PC-9 (cell line): Measurements from ENCODE around the gene SLC25A27. TPM values are rescaled to one million over a fixed set of nuclear protein-coding genes. Genes with fewer than 3 reads are reported as not detected.
A peak's percentile ranks its signal among the peaks of the same experiment; 100 is the strongest.

Experiments used
- BruUV-seq: library from RNA; stranded (reverse); fragments of 400-500 nt; replicated peaks from 2 replicates; lab custom pipeline; 2021; lab: Mats Ljungman, UMichigan
- CTCF ChIA-PET: fragments of 300-600 bp; sonication (Branson Sonifier 250); formaldehyde crosslinking; loops from one replicate; lab custom pipeline; 2022; ENCODE audit warnings: antibody characterized with exemption; lab: Charles Lee
- POLR2A ChIA-PET: fragments of 300-600 bp; sonication (Branson Sonifier 250); formaldehyde crosslinking; loops from one replicate; lab custom pipeline; 2022; ENCODE audit warnings: antibody characterized with exemption; ENCODE audit not compliant: unreplicated experiment; lab: Charles Lee
- DNase-seq, 2 experiments: peaks; one replicate each; pipeline versions ENCODE4 v3.0.0 to v3.0.0-alpha.2; 2015 to 2022; ENCODE audit warnings: mixed read lengths in 1 of 2
- H2AFZ ChIP-seq: fragments of 200-600 bp; sonication (generic); 2 replicates; pipeline ENCODE4 v1.8.1; 2017; ENCODE audit warnings: antibody characterized with exemption
- H3F3A ChIP-seq: fragments of 200-600 bp; sonication (generic); 2 replicates; pipeline ENCODE4 v1.8.1; 2017; ENCODE audit warnings: antibody characterized with exemption, mild to moderate bottlenecking, low read depth; ENCODE audit not compliant: insufficient read depth
- H3K27ac ChIP-seq: fragments of 200-600 bp; sonication (generic); 2 replicates; pipeline ENCODE4 v1.6.1; 2016; ENCODE audit warnings: mixed run types
- H3K27me3 ChIP-seq: fragments of 200-600 bp; sonication (generic); 2 replicates; pipeline ENCODE4 v1.6.1; 2016; ENCODE audit warnings: low read depth, mixed run types; ENCODE audit not compliant: insufficient read depth
- H3K36me3 ChIP-seq: fragments of 200-600 bp; sonication (generic); 2 replicates; pipeline ENCODE4 v1.6.1; 2016; ENCODE audit warnings: low read depth, mixed run types
- H3K4me1 ChIP-seq: fragments of 200-600 bp; sonication (generic); replicated peaks from 2 replicates; pipeline ENCODE4 v1.6.1; 2016; ENCODE audit warnings: mixed run types; ENCODE audit not compliant: insufficient read depth
- H3K4me2 ChIP-seq: fragments of 200-600 bp; sonication (generic); 2 replicates; pipeline ENCODE4 v1.6.1; 2017; ENCODE audit warnings: mixed run types
- H3K4me3 ChIP-seq: fragments of 200-600 bp; sonication (generic); 2 replicates; pipeline ENCODE4 v1.6.1; 2016; ENCODE audit warnings: mixed run types
- H3K79me2 ChIP-seq: fragments of 200-600 bp; sonication (generic); 2 replicates; pipeline ENCODE4 v1.6.1; 2017; ENCODE audit warnings: low read depth, mixed run types
- H3K9me2 ChIP-seq: fragments of 200-600 bp; sonication (generic); 2 replicates; pipeline ENCODE4 v1.8.1; 2017; ENCODE audit warnings: mild to moderate bottlenecking; ENCODE audit not compliant: insufficient read depth
- H3K9me3 ChIP-seq: fragments of 200-600 bp; sonication (generic); 2 replicates; pipeline ENCODE4 v1.8.1; 2016; ENCODE audit warnings: low read depth; ENCODE audit not compliant: insufficient read depth
- H4K20me1 ChIP-seq: fragments of 200-600 bp; sonication (generic); 2 replicates; pipeline ENCODE4 v1.8.1; 2017; ENCODE audit not compliant: insufficient read depth
- CTCF ChIP-seq: fragments of 200-600 bp; sonication (generic); conservative IDR thresholded peaks from 2 replicates; pipeline ENCODE4 v1.6.1; 2017; ENCODE audit warnings: mixed run types, antibody characterized with exemption, mild to moderate bottlenecking, moderate library complexity
- EZH2 ChIP-seq: fragments of 200-600 bp; sonication (generic); IDR thresholded peaks from 2 replicates; pipeline ENCODE4 v1.8.0; 2017; ENCODE audit warnings: antibody characterized with exemption, low read depth
- intact Hi-C: fragments of 100-400 bp; cut with micrococcal nuclease; formaldehyde crosslinking; loops from one replicate; pipeline ENCODE4 v1.10.0; 2022; ENCODE audit not compliant: unreplicated experiment
- total RNA-seq: library from RNA; stranded (reverse); gene quantifications from 2 replicates; pipeline ENCODE4 v1.2.3, GENCODE V29; 2021

The SLC25A27 gene
- total RNA-seq, 1 experiment from 2014 or later: 25.0 TPM

- CTCF ChIA-PET: no interaction called here
- no TSS peak for BruUV-seq
Measured at GRCh38 chr6:46699970-46700369, 47.2 kb downstream of the SLC25A27 start.

GRCh38 chr6:46704562-46704961, 51.8 kb downstream of the SLC25A27 start:
- Histone ChIP-seq H3K9me2 (no peaks in the 10 kb centered on the region), H3K4me1 (peaks cover 12% of the 10 kb centered on the region), H3K4me3 (no peak overlapping the region), H3K27me3 (no peaks in the 10 kb centered on the region), H3F3A (no peaks in the 10 kb centered on the region), H3K79me2 (no peaks in the 10 kb centered on the region), H4K20me1 (no peaks in the 10 kb centered on the region), H3K4me2 (peak overlapping the region; percentile 9; the same call in 1 of the 2 replicates), H3K27ac (no peak overlapping the region), H3K9me3 (0 out of 2 replicates have a peak, but pooled peaks cover 3% of the 10 kb centered on the region), H2AFZ (no peak overlapping the region), H3K36me3 (no peaks in the 10 kb centered on the region)
- peak; percentile 66 for TF ChIP-seq CTCF
- TF ChIP-seq EZH2: no peak
- intact Hi-C loops: loop anchor here (5.0 to 10.0 kb wide), 2 partner anchors 78 to 290 kb away; no protein-coding TSS in a partner anchor
- ChIA-PET POLR2A (interaction anchor here (0.6 kb wide), 2 partner anchors 221 to 346 kb away, joined by 6 to 7 read pairs; no protein-coding TSS in a partner anchor), CTCF (no interaction called here)
- BruUV-seq: no TSS peak
- DNase-seq: peak in 1 of 2 experiments; percentile 49

More at GRCh38 chr6:46699970-46700369, 47.2 kb downstream of the SLC25A27 start:
- no peak overlapping the region for H2AFZ ChIP-seq
- no peaks in the 10 kb centered on the region for H4K20me1 ChIP-seq
- no peak for TF ChIP-seq EZH2
- no peak for TF ChIP-seq CTCF
- H3K36me3 ChIP-seq: no peaks in the 10 kb centered on the region
- no peaks in the 10 kb centered on the region for H3K27me3 ChIP-seq
- intact Hi-C loops: loop anchor here (5.0 to 10.0 kb wide), 2 partner anchors 82 to 295 kb away; no protein-coding TSS in a partner anchor
- no peaks in the 10 kb centered on the region for H3K9me3 ChIP-seq
- peaks cover 4% of the 10 kb centered on the region for H3K4me1 ChIP-seq
- H3K9me2 ChIP-seq: no peaks in the 10 kb centered on the region
- H3F3A ChIP-seq: no peaks in the 10 kb centered on the region
- no peaks in the 10 kb centered on the region for H3K79me2 ChIP-seq
- POLR2A ChIA-PET: no interaction called here
- H3K4me3 ChIP-seq: no peak overlapping the region
- no peak for DNase-seq
- H3K27ac ChIP-seq: no peak overlapping the region
- H3K4me2 ChIP-seq: no peak overlapping the region

- POLR2A ChIA-PET: no interaction called here
- Histone ChIP-seq H3K27ac (no peak overlapping the region), H3K4me3 (no peak overlapping the region), H2AFZ (no peak overlapping the region), H3K36me3 (no peaks in the 10 kb centered on the region), H4K20me1 (no peaks in the 10 kb centered on the region), H3F3A (no peaks in the 10 kb centered on the region), H3K4me1 (peaks cover 12% of the 10 kb centered on the region), H3K9me3 (0 out of 2 replicates have a peak, but pooled peaks cover 3% of the 10 kb centered on the region), H3K4me2 (no peak overlapping the region), H3K79me2 (no peaks in the 10 kb centered on the region), H3K27me3 (no peaks in the 10 kb centered on the region), H3K9me2 (no peaks in the 10 kb centered on the region)
- TF ChIP-seq EZH2: no peak
- TF ChIP-seq CTCF: no peak
- intact Hi-C loops: loop anchor here (10.0 kb wide), 1 partner anchor 288 kb away; no protein-coding TSS in a partner anchor
- no peak for DNase-seq
- CTCF ChIA-PET: interaction anchor here (0.5 to 0.7 kb wide), 2 partner anchors 77 to 397 kb away, joined by 3 read pairs; no protein-coding TSS in a partner anchor
- BruUV-seq: no TSS peak
Measured at GRCh38 chr6:46706464-46706863, 53.7 kb downstream of the SLC25A27 start.
